SK-N-SH (cell line): ENCODE measurements around the gene CPHXL2. TPM values are rescaled to one million over a fixed set of nuclear protein-coding genes. Genes with fewer than 3 reads are reported as not detected.

Experiments used
- CTCF ChIA-PET: fragments of 300-600, 350-600 bp; formaldehyde crosslinking; extraction: SDS; loops from one replicate; lab custom pipeline; 2021; lab: Yijun Ruan, JAX
- POLR2A ChIA-PET: fragments of 350-600 bp; sonication (Branson Sonifier 250); formaldehyde crosslinking; extraction: SDS; loops from one replicate; lab custom pipeline; 2020; ENCODE audit warnings: antibody characterized with exemption, inconsistent platforms; lab: Yijun Ruan, JAX
- DNase-seq: peaks from one replicate; pipeline ENCODE4 v3.0.0; 2012
- H2AFZ ChIP-seq: fragments of 200-600 bp; sonication (generic); 2 replicates; pipeline ENCODE4 v1.8.1; 2016; ENCODE audit warnings: antibody characterized with exemption, mild to moderate bottlenecking, low read depth
- H3F3A ChIP-seq: fragments of 200-600 bp; sonication (generic); replicated peaks from 2 replicates; pipeline ENCODE3; 2016; ENCODE audit warnings: antibody characterized with exemption, mild to moderate bottlenecking; ENCODE audit not compliant: insufficient read depth
- H3K27ac ChIP-seq, 2 experiments: fragments of 200-500 bp in 1 of 2; fragments of 200-600 bp in 1 of 2; sonication (Bioruptor generic) in 1 of 2; sonication (generic), shearing (Covaris generic) in 1 of 2; 2 replicates each; pipeline versions ENCODE4 v1.5.1 to v1.6.1; 2014 to 2016; ENCODE audit warnings: low read depth in 2 of 2, inconsistent platforms in 1 of 2, low read length in 1 of 2, mild to moderate bottlenecking in 1 of 2, mixed read lengths in 1 of 2
- H3K27me3 ChIP-seq: fragments of 200-600 bp; sonication (generic), shearing (Covaris generic); 2 replicates; pipeline ENCODE4 v1.6.1; 2016; ENCODE audit warnings: mixed run types; ENCODE audit not compliant: insufficient read depth
- H3K36me3 ChIP-seq, 2 experiments: fragments of 200-500 bp in 1 of 2; fragments of 200-600 bp in 1 of 2; sonication (Bioruptor generic) in 1 of 2; sonication (generic) in 1 of 2; replicated peaks in 1 of 2; 2 replicates each; pipeline versions ENCODE3 to v1.5.1; 2014 to 2016; ENCODE audit warnings: low read length in 1 of 2, mild to moderate bottlenecking in 1 of 2; ENCODE audit not compliant: insufficient read depth in 2 of 2, control insufficient read depth in 1 of 2
- H3K4me1 ChIP-seq, 2 experiments: fragments of 200-500 bp in 1 of 2; fragments of 200-600 bp in 1 of 2; sonication (Bioruptor generic) in 1 of 2; sonication (generic), shearing (Covaris generic) in 1 of 2; 2 replicates each; pipeline versions ENCODE4 v1.5.1 to v1.6.1; 2014 to 2016; ENCODE audit warnings: low read depth in 1 of 2, low read length in 1 of 2, mixed run types in 1 of 2; ENCODE audit not compliant: insufficient read depth in 2 of 2, control insufficient read depth in 1 of 2
- H3K4me2 ChIP-seq: fragments of 200-600 bp; sonication (generic), shearing (Covaris generic); 2 replicates; pipeline ENCODE4 v1.6.1; 2017; ENCODE audit warnings: mixed run types
- H3K4me3 ChIP-seq, 2 experiments: fragments of 200-500 bp in 1 of 2; fragments of 200-600 bp in 1 of 2; sonication (Bioruptor generic) in 1 of 2; sonication (generic), shearing (Covaris generic) in 1 of 2; 2 replicates each; pipeline versions ENCODE4 v1.5.1 to v1.8.1; 2014 to 2016; ENCODE audit warnings: low read depth in 2 of 2, inconsistent platforms in 1 of 2, low read length in 1 of 2, mild to moderate bottlenecking in 1 of 2, mixed read lengths in 1 of 2, moderate library complexity in 1 of 2
- H3K79me2 ChIP-seq: fragments of 200-600 bp; sonication (generic); 2 replicates; pipeline ENCODE4 v1.8.1; 2017; ENCODE audit warnings: mild to moderate bottlenecking; ENCODE audit not compliant: insufficient read depth
- H3K9ac ChIP-seq: fragments of 200-600 bp; sonication (generic); 2 replicates; pipeline ENCODE4 v1.6.1; 2017; ENCODE audit warnings: mixed run types
- H3K9me2 ChIP-seq: fragments of 200-600 bp; sonication (generic); 2 replicates; pipeline ENCODE4 v1.6.1; 2017; ENCODE audit warnings: mixed run types
- H3K9me3 ChIP-seq: fragments of 200-600 bp; sonication (generic); 2 replicates; pipeline ENCODE4 v1.6.1; 2017; ENCODE audit warnings: mixed run types, mild to moderate bottlenecking, moderate library complexity
- H4K20me1 ChIP-seq: fragments of 200-600 bp; sonication (generic); 2 replicates; pipeline ENCODE4 v1.6.1; 2017; ENCODE audit warnings: mild to moderate bottlenecking, mixed run types; ENCODE audit not compliant: insufficient read depth
- CHD2 ChIP-seq: fragments of 150-350 bp; IDR thresholded peaks from 2 replicates; pipeline ENCODE4 v1.6.1; 2018; ENCODE audit warnings: low read length; ENCODE audit not compliant: partially characterized antibody
- CTCF ChIP-seq: fragments of 200-600 bp; sonication (generic); IDR thresholded peaks from 2 replicates; pipeline ENCODE4 v1.6.1; 2017; ENCODE audit warnings: antibody characterized with exemption, mild to moderate bottlenecking, moderate library complexity
- ELF1 ChIP-seq: IDR thresholded peaks from 2 replicates; pipeline ENCODE4 v1.4.0; 2012
- EZH2phosphoT487 ChIP-seq: fragments of 200-600 bp; sonication (generic); IDR thresholded peaks from 2 replicates; pipeline ENCODE4 v1.6.1; 2017; ENCODE audit warnings: low read depth, mixed run types, mild to moderate bottlenecking, antibody characterized with exemption, moderate library complexity, borderline replicate concordance
- FOSL2 ChIP-seq: IDR thresholded peaks from 2 replicates; pipeline ENCODE4 v1.4.0; 2012; ENCODE audit warnings: low read depth, mild to moderate bottlenecking, moderate library complexity, borderline replicate concordance
- IRF3 ChIP-seq: fragments of 150-350 bp; IDR thresholded peaks from 2 replicates; pipeline ENCODE4 v1.6.1; 2016; ENCODE audit warnings: mild to moderate bottlenecking, low read depth, low read length
- JUND ChIP-seq: IDR thresholded peaks from 2 replicates; pipeline ENCODE4 v1.4.0; 2012
- MXI1 ChIP-seq: IDR thresholded peaks from 2 replicates; pipeline ENCODE4 v1.6.1; 2012; ENCODE audit warnings: mild to moderate bottlenecking, low read depth, low read length, improper control_type of control experiment
- POLR2AphosphoS5 ChIP-seq: IDR thresholded peaks from 2 replicates; pipeline ENCODE4 v1.6.1; 2012; ENCODE audit warnings: low read depth, low read length
- RAD21 ChIP-seq: IDR thresholded peaks from 2 replicates; pipeline ENCODE4 v1.6.1; 2012; ENCODE audit warnings: mild to moderate bottlenecking, low read length
- REST ChIP-seq: IDR thresholded peaks from 2 replicates; pipeline ENCODE4 v1.6.1; 2012; ENCODE audit warnings: mild to moderate bottlenecking, low read depth, low read length, moderate library complexity
- SIN3A ChIP-seq: IDR thresholded peaks from 2 replicates; pipeline ENCODE4 v1.6.1; 2012; ENCODE audit warnings: low read depth, mild to moderate bottlenecking, low read length, moderate library complexity, borderline replicate concordance
- TAF1 ChIP-seq: IDR thresholded peaks from 2 replicates; pipeline ENCODE4 v1.6.1; 2012; ENCODE audit warnings: low read depth, mild to moderate bottlenecking, low read length, moderate library complexity, borderline replicate concordance
- TCF12 ChIP-seq: IDR thresholded peaks from 2 replicates; pipeline ENCODE4 v1.4.0; 2012
- TEAD4 ChIP-seq: IDR thresholded peaks from 2 replicates; pipeline ENCODE4 v1.4.0; 2012; ENCODE audit warnings: mild to moderate bottlenecking, borderline replicate concordance; ENCODE audit not compliant: insufficient read depth
- USF2 ChIP-seq: fragments of 150-350 bp; IDR thresholded peaks from 2 replicates; pipeline ENCODE4 v1.6.1; 2017; ENCODE audit warnings: antibody characterized with exemption, low read length, low read depth, borderline replicate concordance
- WGBS: methylation state at CpG from one replicate; pipeline ENCODE4 v1.1.6; 2017; ENCODE audit warnings: low lambda C conversion rate; 5-methylcytosine and 5-hydroxymethylcytosine counted together
- polyA plus RNA-seq, 3 experiments: library from polyadenylated mRNA; depleted of rRNA; stranded (reverse); fragments of >200 nt; gene quantifications; 2 replicates each; pipeline ENCODE4 v1.2.3, GENCODE V29; 2012

CPHXL2 gene
- polyA plus RNA-seq, 1 of the 3 experiments (the other 2 are of a cell fraction), result not detected

- no peaks in the 10 kb centered on the region for H3K27me3 ChIP-seq
- peaks cover 13% of the 10 kb centered on the region for H4K20me1 ChIP-seq
- H3K9ac ChIP-seq, result no peak overlapping the region
- 100% methylated on average over 1 of the region's 2 CpGs for WGBS
- no peak for DNase-seq
- H3K9me3 ChIP-seq, result no peaks in the 10 kb centered on the region
- H3K4me2 ChIP-seq, result no peak overlapping the region
- TF ChIP-seq USF2 (no peak), FOSL2 (no peak), CHD2 (no peak), POLR2AphosphoS5 (no peak), TAF1 (no peak), TCF12 (no peak), ELF1 (no peak), REST (no peak), CTCF (no peak), RAD21 (no peak), SIN3A (no peak), MXI1 (no peak), EZH2phosphoT487 (no peak), TEAD4 (no peak), IRF3 (no peak), JUND (no peak)
- peaks cover 23% of the 10 kb centered on the region for H3K79me2 ChIP-seq
- no peaks in the 10 kb centered on the region for H3K9me2 ChIP-seq
- no peak overlapping the region for H3K27ac ChIP-seq
- H3K36me3 ChIP-seq, result peaks cover 46 to 52% of the 10 kb centered on the region in 2 experiments
- peaks cover 5 to 12% of the 10 kb centered on the region in 2 experiments; a peak in 1 of 4 replicates for H3K4me1 ChIP-seq
- ChIA-PET CTCF (interaction anchor here (1.4 kb wide), 1 partner anchor 188 kb away, joined by 6 read pairs; no protein-coding TSS in a partner anchor), POLR2A (no interaction called here)
- H3K4me3 ChIP-seq, result no peak overlapping the region
- peaks cover 17% of the 10 kb centered on the region for H3F3A ChIP-seq
- no peak overlapping the region for H2AFZ ChIP-seq
These were observed 18.6 kb downstream of the CPHXL2 start for GRCh38 chr16:75658175-75658574.
